GM18951 (cell line): Measurements from ENCODE around the gene MRS2.

Source experiments
- POLR2A ChIP-seq: IDR thresholded peaks from 4 replicates; pipeline ENCODE4 v1.6.1; 2011; ENCODE audit warnings: mild to moderate bottlenecking; ENCODE audit not compliant: insufficient read length, insufficient read depth; ENCODE audit errors: extremely low read depth
- in situ Hi-C: fragments of 300-500 bp; cut with MboI; formaldehyde crosslinking; loops from one replicate; pipeline ENCODE4 v1.12.0; 2022; ENCODE audit warnings: low sequenced_read_pairs, mixed read lengths, inconsistent platforms; ENCODE audit not compliant: unreplicated experiment

Gene MRS2

DNA sequence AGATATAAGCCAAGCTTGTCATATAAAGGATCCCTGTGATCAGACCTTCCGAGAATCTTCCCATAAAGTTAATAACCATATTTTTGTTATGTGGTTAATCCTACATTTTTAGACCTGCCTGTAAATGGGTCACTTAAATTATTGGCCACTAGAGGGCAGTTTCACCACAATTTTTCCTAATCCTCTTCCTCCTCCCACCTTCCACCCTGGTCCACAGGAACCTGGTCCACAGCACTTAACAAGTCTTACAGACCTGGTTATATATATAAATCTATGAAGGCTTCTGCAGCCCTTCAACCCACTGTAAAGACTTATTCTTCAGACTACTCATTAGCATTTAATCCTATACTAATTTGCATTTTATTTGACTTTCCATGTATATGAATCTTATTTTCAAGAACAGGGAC is 28.3 kb downstream of the MRS2 start:
- TF ChIP-seq POLR2A, result no peak
- in situ Hi-C loops, result no loop called here

DNA sequence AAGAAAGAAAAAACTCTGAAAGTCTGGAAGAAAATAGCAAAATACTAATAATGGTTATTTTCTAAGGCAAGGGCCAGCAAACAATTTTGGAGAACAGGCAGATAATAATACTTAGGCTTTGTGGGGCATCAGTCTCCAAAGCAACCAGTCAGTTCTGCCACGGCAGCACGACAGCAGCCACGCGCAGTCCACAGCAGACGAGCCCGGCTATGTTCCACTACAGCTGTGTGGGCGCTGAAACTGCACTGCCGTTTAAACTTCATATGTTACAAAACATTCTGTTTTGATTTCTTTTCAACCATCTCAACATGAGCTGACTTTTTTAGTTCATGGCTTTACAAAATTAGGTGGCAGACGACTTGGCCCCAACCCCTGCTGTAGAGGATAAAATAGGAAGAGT is 29.9 kb downstream of the MRS2 start:
- in situ Hi-C loops, result no loop called here

DNA sequence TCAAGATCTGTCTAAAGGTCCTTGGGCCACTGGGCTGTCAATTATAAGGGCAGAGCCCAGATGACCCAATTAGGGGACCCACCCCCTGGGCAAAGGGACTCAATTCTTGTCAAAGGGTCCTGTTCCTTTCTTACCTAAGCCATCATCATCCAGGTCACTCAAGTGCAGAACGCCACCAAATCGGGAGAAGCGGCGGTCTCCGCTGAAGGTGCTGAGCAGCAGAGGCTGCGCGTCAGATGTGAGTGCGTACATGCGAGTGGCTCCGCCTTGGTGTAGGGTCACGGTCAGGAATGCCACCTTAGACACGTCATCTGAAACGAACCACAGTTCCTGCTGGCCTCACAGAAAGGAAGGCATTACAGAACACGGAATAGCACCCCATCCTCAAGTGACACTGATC is 34.2 kb downstream of the MRS2 start:
- in situ Hi-C loops, result no loop called here
- TF ChIP-seq POLR2A, result no peak

More for the DNA sequence above, 29.9 kb downstream of the MRS2 start:
- TF ChIP-seq POLR2A, result no peak

DNA sequence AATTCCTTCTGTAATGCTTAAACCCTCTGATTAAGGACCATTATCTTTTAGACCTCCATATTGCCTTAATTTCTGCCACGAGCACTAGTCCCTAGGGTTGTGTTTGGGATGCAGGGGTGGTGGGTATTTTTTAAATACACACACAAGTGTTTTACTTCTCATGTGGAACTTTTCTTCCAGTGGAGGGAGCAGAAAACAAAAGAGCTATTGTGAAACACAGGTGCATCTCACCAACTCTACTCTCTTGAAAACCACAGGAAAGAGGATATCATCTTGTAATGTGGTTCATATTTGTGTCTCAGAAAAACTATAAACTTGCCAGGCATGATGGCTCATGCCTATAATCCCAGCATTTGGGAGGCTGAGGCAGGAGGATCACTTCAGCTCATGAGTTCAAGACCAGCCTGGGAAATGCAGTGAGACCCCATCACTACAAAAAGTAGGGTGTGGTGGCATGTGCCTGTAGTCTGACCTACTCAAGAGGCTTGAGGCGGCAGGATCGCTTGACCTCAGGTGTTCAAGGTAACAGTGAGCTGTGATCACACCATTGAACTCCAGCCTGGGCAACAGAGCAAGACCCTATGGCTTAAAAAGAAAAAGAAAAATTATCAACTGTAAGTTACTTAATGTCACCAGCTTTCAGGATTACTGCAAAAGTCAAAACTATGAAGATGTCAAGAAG is 37.3 kb downstream of the MRS2 start:
- in situ Hi-C loops, result no loop called here
- TF ChIP-seq POLR2A, result no peak

DNA sequence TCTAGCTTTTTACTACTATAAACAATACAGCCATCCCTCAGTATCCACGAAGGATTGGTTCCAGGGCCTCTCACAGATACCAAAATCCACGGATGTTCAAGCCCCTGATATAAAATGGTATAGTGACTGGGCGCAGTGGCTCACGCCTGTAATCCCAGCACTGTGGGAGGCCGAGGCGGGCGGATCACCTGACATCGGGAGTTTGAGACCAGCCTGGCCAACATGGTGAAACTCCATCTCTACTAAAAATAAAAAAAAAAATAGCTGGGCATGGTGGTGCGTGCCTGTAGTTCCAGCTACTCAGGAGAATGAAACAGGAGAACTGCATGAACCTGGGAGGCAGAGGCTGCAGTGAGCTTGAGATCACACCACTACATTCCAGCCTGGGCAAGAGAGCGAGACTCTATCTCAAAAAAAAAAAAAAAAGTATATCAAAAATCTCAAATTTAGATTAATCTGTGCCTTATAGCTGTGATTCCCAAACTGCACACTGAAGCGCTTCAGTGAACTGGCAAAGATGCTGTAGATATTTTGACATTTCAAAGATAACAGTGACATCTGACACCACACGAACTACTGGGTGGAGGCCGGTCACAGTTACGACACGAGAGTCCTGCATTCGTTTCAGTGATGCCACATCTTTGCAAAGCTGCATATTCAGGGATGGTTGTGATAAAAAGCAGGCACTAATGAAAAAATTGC is 38.3 kb downstream of the MRS2 start:
- in situ Hi-C loops, result no loop called here
- TF ChIP-seq POLR2A, result no peak

DNA sequence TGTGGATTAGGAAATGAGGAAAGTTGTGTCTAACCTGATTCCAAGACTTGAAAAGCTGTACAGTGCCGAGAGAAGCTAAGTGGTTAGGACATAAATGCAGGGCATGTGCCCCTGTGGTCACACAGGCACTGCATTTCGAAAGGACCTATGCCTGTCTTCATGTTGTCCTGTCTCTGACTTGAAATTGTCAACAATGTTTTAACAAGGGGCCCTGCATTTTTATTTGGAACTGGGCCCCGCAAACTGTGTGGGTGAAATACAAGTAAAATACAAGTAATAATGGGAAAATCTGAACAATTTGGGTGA is 38.8 kb downstream of the MRS2 start:
- TF ChIP-seq POLR2A, result no peak
- in situ Hi-C loops, result no loop called here

DNA sequence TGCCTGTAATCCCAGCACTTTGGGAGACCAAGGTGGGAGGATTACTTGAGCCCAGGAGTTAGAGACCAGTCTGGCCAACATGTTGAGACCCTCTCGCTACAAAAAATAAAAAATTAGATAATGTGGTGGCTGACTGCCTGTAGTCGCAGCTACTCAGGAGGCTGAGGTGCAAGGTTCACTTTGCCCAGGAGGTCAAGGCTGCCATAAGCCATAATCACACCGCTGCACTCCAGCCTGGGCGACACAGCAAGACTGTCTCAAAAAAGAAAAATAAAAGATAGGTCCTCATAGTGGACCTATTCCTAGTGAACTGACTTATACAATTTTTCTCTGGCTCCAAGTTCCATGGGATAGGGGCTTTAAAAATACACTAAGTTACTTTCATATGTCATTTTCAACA is 41.9 kb downstream of the MRS2 start:
- in situ Hi-C loops, result no loop called here
- no peak for TF ChIP-seq POLR2A

DNA sequence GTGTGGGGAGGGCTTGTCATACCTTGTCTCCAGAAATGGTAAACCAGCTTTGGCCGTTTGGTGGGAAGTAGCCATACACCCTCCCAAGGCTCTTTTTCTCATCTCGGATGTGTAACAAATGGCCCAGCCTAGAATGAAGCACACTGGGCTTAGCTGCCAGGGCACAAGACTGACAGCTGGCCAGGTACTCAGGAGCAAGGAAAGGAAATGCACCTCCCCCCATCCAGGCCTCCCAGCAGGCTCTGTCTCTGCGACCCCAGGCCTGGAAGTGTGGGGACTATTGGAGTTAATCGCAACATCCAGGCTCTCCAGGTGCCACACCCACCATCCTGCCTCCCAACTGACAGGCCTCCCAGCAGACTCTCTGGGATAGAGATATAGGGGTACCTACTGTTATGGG is 43.0 kb downstream of the MRS2 start:
- no peak for TF ChIP-seq POLR2A
- in situ Hi-C loops, result no loop called here

DNA sequence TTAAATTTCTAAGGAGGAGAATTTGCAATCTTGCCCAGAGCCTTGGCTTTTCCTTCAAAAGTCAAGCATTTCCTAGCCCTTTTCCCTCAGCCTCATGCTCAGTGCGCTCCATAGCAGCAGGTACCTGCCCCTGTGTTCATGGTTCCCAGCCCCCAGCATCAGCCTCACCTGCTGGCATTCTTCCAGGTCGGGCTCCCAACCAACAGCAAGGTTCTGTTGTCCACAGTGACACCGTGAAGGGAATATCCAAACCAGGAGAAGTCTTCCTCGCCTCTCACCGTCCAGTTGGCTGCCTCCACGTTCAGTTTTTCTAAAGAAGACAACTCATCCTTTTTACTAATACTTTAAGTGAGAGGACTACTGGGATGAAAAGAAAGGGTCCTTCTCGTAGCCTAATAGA is 43.9 kb downstream of the MRS2 start:
- in situ Hi-C loops, result no loop called here
- no peak for TF ChIP-seq POLR2A

DNA sequence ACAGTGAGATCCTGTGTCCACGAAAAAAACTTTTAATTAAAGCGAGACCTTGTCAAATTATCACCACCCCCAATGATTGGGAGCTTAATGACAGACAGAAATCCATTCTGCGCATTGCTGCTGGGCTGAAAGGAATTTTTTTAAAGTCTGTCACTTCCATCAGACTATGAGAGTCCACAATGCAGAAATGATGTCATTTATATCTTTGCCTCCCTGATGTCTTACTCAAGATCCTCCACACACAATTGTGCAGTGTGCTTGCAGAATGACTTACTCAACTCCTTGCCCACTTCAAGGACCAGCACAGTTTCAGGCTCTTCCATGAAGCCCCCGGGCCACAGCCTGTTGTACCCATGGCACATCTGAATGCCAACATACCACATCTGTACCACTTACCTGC is 45.7 kb downstream of the MRS2 start:
- no peak for TF ChIP-seq POLR2A
- in situ Hi-C loops, result no loop called here

DNA sequence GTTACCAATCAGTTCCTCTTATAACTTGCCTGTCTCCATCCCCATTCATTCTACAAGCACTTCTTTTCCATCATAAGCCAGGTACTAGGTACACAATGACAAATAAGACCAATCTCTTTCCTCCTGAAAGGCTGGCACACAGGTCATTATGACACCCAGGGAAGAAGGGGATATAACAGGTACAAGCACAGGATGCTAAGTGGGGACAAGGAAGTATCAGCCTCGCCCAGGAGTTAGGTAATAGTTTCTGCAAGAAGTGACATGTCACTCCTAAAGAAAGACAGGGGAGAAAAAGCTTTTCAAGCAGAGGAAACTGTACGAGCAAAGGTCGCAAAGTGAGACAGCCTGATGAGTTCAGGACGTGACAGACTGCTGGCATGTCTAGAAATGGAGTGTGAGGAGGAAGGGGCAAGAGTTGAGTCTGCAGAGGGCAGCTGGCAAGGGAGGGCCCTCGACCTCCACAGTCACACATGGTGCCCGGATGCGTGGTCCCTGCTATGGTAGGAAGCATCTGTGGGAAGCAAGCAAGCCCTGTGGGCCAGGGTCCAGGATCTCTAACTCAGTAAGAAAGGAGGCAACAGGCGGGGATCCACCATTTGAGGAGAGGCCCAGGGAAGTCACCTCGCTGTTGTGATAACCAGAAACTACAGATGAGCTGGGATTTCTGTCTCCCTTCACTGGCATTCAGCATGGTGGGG is 46.2 kb downstream of the MRS2 start:
- TF ChIP-seq POLR2A, result no peak
- in situ Hi-C loops, result no loop called here

DNA sequence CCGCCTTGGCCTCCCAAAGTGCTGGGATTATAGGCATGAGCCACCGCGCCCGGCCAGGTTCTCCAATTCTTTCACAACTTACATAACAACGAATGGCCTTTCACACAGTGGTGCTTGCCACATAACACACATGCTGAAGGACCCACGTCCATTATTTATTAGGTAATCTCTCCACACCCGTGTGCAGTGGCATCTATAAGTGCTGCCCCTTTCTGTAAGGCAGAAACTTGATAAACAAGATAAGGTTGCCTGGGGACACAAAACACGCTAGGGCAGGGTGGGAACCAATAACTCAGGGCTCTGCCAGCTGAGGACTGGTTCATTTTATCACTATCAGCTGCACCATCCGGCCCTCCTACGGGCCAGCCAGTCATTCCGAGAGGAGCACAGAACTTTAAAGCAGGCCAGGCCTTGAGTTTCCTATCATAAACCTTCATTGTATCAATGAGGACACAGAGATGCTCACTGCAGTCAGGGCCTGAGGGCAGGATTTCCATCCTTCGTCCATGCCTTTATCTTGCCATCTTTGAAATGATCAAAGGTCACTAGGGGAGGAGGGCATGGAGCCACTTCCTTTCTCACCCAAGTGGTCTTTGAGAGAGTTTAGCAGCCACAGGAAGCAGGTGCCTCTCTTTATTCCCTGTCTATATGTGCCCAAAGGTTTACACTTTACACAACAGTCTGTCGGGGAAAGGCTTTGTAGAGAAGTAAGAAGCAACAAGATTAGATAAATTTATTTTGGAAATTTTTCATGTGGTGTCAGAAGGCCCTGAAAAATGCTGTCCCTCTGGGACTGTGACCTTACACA is 49.0 kb downstream of the MRS2 start:
- TF ChIP-seq POLR2A, result no peak
- in situ Hi-C loops, result no loop called here

DNA sequence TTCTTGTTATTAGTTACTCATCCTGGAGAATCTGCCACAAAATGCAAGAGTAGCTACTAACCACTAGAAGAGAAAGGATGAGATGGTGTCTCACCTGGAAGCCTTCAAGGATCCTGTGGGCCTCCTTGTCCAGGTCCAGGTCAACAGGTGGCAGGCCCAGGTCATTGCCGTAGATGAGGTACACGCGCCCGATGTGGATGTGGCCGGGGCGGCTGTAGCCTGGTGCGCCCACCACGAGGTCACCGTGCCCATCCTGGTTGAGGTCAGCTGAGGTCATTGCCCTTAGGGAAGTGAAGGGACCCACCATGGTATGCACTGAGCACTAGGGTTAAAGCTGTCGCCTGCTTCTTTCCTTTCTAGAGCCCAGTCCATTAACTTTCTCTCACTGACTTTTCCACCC is 51.2 kb downstream of the MRS2 start:
- in situ Hi-C loops, result no loop called here
- TF ChIP-seq POLR2A, result no peak
